CD4-positive, alpha-beta T cell (primary cell): ENCODE measurements around the gene CABCOCO1. TPM values are rescaled to one million over a fixed set of nuclear protein-coding genes. Genes with fewer than 3 reads are reported as not detected.

ENCODE experiments used
- ATAC-seq: fragments of 200-7000 bp; cut with Tn5 transposase; one replicate; pipeline ENCODE4 v1.10.0; 2022; ENCODE audit warnings: mild to moderate bottlenecking; ENCODE audit not compliant: poor library complexity
- CTCF ChIA-PET: fragments of 350-600 bp; sonication (Branson Sonifier 250); formaldehyde crosslinking; loops from one replicate; lab custom pipeline; 2021; ENCODE audit warnings: antibody characterized with exemption, inconsistent platforms; lab: Charles Lee
- POLR2A ChIA-PET: fragments of 350-600 bp; sonication (Branson Sonifier 250); formaldehyde crosslinking; loops from one replicate; lab custom pipeline; 2021; ENCODE audit warnings: antibody characterized with exemption, inconsistent platforms; lab: Charles Lee
- DNase-seq, 14 experiments: peaks; one replicate each; pipeline ENCODE4 v3.0.0-alpha.2; 2013 to 2020; ENCODE audit warnings: mixed read lengths in 2 of 14
- H3K27ac ChIP-seq, 2 donors: one replicate each; pipeline versions ENCODE4 v1.5.1 to v1.7.0; 2013; ENCODE audit warnings: low read length in 2 of 2, low read depth in 1 of 2, mild to moderate bottlenecking in 1 of 2
- H3K27me3 ChIP-seq, 2 experiments: 1 replicate in 1 of 2; 2 replicates in 1 of 2; pipeline versions ENCODE4 v1.6.1 to v1.7.0; 2013; ENCODE audit warnings: low read length in 2 of 2, control low read depth in 1 of 2, mild to moderate bottlenecking in 1 of 2, moderate library complexity in 1 of 2; ENCODE audit not compliant: insufficient read depth in 2 of 2, control insufficient read depth in 1 of 2
- H3K36me3 ChIP-seq: one replicate; pipeline ENCODE4 v1.6.1; 2013; ENCODE audit warnings: low read length, control low read depth; ENCODE audit not compliant: insufficient read depth
- H3K4me1 ChIP-seq: one replicate; pipeline ENCODE4 v1.6.1; 2013; ENCODE audit warnings: low read length, control low read depth; ENCODE audit not compliant: insufficient read depth
- H3K4me3 ChIP-seq: one replicate; pipeline ENCODE4 v1.5.1; 2013; ENCODE audit warnings: mild to moderate bottlenecking, low read length, moderate library complexity
- H3K9me3 ChIP-seq, 2 experiments: 1 replicate in 1 of 2; 2 replicates in 1 of 2; pipeline versions ENCODE4 v1.6.1 to v1.7.0; 2013; ENCODE audit warnings: low read length in 2 of 2, mild to moderate bottlenecking in 2 of 2, control low read depth in 1 of 2, moderate library complexity in 1 of 2; ENCODE audit not compliant: control insufficient read depth in 1 of 2, insufficient read depth in 1 of 2
- H3K27ac Mint-ChIP-seq: one replicate; pipeline ENCODE4 v1.8.0; 2020; ENCODE audit warnings: mixed read lengths
- H3K27me3 Mint-ChIP-seq: one replicate; pipeline ENCODE4 v1.8.0; 2021; ENCODE audit warnings: mixed read lengths
- H3K36me3 Mint-ChIP-seq: one replicate; pipeline ENCODE4 v1.8.0; 2021; ENCODE audit warnings: low read depth, mixed read lengths
- H3K4me1 Mint-ChIP-seq: one replicate; pipeline ENCODE4 v1.8.0; 2021; ENCODE audit warnings: low read depth, mixed read lengths
- H3K4me3 Mint-ChIP-seq: one replicate; pipeline ENCODE4 v1.8.0; 2020; ENCODE audit warnings: mild to moderate bottlenecking, mixed read lengths
- H3K9me3 Mint-ChIP-seq: one replicate; pipeline ENCODE4 v1.8.0; 2020; ENCODE audit warnings: mixed read lengths
- CTCF ChIP-seq: fragments of 200-600 bp; IDR thresholded peaks from one replicate; pipeline ENCODE4 v1.8.0; 2022; ENCODE audit warnings: antibody characterized with exemption, mild to moderate bottlenecking
- intact Hi-C, 2 experiments: fragments of 100-400 bp; cut with DNase I in 1 of 2; cut with micrococcal nuclease in 1 of 2; formaldehyde crosslinking; loops; one replicate each; pipeline versions ENCODE4 v1.15.1 to v1.9.0; 2023 to 2025; cut with DNase I, micrococcal nuclease
- total RNA-seq, 174 experiments: library from RNA in 2 of 174; stranded (reverse) in 2 of 174; gene quantifications; one replicate each; pipeline ENCODE4 v1.2.3 and lab custom pipeline; 2021 to 2026

CABCOCO1 gene
- total RNA-seq, 2 experiments from 2014 or later = not detected

GRCh38 chr10:61692447-61693010, 29.8 kb downstream of the CABCOCO1 start:
- no peak for ATAC-seq
- no peaks in the 10 kb centered on the region for H3K4me1 Mint-ChIP-seq
- H3K4me3 Mint-ChIP-seq = no peak overlapping the region

GRCh38 chr10:61698968-61699655, 36.4 kb downstream of the CABCOCO1 start:
- Mint-ChIP-seq H3K27ac (no peak overlapping the region), H3K4me3 (no peak overlapping the region), H3K9me3 (no peaks in the 10 kb centered on the region), H3K4me1 (no peaks in the 10 kb centered on the region), H3K36me3 (no peaks in the 10 kb centered on the region), H3K27me3 (peaks cover 5% of the 10 kb centered on the region)
- DNase-seq (no peak), ATAC-seq (no peak)
- H3K27ac ChIP-seq = no peak overlapping the region
- no peaks in the 10 kb centered on the region for H3K4me1 ChIP-seq
- H3K9me3 ChIP-seq = no peaks in the 10 kb centered on the region
- H3K27me3 ChIP-seq = no peaks in the 10 kb centered on the region
- CTCF ChIA-PET = no interaction called here
- no peaks in the 10 kb centered on the region for H3K36me3 ChIP-seq
- no peak for TF ChIP-seq CTCF
- intact Hi-C loops = no loop called here
- no peak overlapping the region for H3K4me3 ChIP-seq
- POLR2A ChIA-PET = no interaction called here

More at GRCh38 chr10:61692447-61693010, 29.8 kb downstream of the CABCOCO1 start:
- no peaks in the 10 kb centered on the region for H3K9me3 ChIP-seq
- Mint-ChIP-seq H3K27ac (no peak overlapping the region), H3K27me3 (peaks cover 13% of the 10 kb centered on the region), H3K36me3 (no peaks in the 10 kb centered on the region), H3K9me3 (no peaks in the 10 kb centered on the region)
- no peak overlapping the region for H3K4me3 ChIP-seq
- POLR2A ChIA-PET = no interaction called here
- intact Hi-C loops = no loop called here
- no peaks in the 10 kb centered on the region for H3K36me3 ChIP-seq
- DNase-seq = no peak
- no peaks in the 10 kb centered on the region for H3K4me1 ChIP-seq
- no peaks in the 10 kb centered on the region for H3K27me3 ChIP-seq
- CTCF ChIA-PET = no interaction called here
- H3K27ac ChIP-seq = no peak overlapping the region
- TF ChIP-seq CTCF = no peak

- no peak overlapping the region for H3K27ac ChIP-seq
- TF ChIP-seq CTCF = no peak
- H3K4me3 ChIP-seq = no peak overlapping the region
- no peaks in the 10 kb centered on the region for H3K9me3 ChIP-seq
- no peaks in the 10 kb centered on the region for H3K27me3 ChIP-seq
- ChIA-PET CTCF (no interaction called here), POLR2A (no interaction called here)
- no peak overlapping the region for H3K27ac Mint-ChIP-seq
- intact Hi-C loops = no loop called here
- ATAC-seq (no peak), DNase-seq (no peak)
- H3K36me3 ChIP-seq = no peaks in the 10 kb centered on the region
- no peak overlapping the region for H3K4me3 Mint-ChIP-seq
- H3K9me3 Mint-ChIP-seq = no peaks in the 10 kb centered on the region
- H3K4me1 ChIP-seq = no peaks in the 10 kb centered on the region
- H3K27me3 Mint-ChIP-seq = no peaks in the 10 kb centered on the region
- no peaks in the 10 kb centered on the region for H3K4me1 Mint-ChIP-seq
- no peaks in the 10 kb centered on the region for H3K36me3 Mint-ChIP-seq
Observed at GRCh38 chr10:61701055-61701705, 38.5 kb downstream of the CABCOCO1 start.
